SU-DHL-6 (cell line): ENCODE measurements around the gene TPD52L1.

ENCODE experiments used
- EZH2phosphoT487 ChIP-seq: fragments of 200-600 bp; sonication (generic), shearing (Covaris generic); conservative IDR thresholded peaks from 2 replicates; pipeline ENCODE4 v1.6.1; 2018; ENCODE audit warnings: mild to moderate bottlenecking, antibody characterized with exemption, low read length, moderate library complexity, mixed read lengths
- TF ChIP-seq, protein P1 (sequence below): fragments of 200-600 bp; sonication (generic); IDR thresholded peaks from one replicate; pipeline ENCODE4 v1.5.1; 2017; ENCODE audit warnings: antibody characterized with exemption, mild to moderate bottlenecking, low read length, moderate library complexity; ENCODE audit not compliant: insufficient read depth, poor library complexity, severe bottlenecking

DNA sequence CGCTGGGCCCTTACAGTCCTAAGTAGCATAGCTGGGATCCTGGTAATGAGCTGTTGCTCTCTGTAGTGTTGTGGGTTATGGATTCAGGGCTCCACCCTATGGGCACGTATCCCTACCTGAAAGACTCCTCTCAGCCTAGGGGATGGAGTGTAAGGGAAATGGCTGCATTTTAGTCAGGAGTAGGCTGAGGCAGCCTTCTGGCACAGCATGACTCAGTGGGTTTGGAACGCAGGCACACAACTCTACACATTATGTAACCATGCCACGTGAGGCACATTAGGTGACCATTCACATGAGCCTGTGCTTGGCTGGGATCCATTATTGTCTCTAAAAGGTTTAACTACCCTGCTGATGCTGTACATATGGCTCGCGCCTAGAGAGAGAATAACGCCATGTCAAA is 120.4 kb downstream of the TPD52L1 start:
- TF ChIP-seq, protein P1, sequence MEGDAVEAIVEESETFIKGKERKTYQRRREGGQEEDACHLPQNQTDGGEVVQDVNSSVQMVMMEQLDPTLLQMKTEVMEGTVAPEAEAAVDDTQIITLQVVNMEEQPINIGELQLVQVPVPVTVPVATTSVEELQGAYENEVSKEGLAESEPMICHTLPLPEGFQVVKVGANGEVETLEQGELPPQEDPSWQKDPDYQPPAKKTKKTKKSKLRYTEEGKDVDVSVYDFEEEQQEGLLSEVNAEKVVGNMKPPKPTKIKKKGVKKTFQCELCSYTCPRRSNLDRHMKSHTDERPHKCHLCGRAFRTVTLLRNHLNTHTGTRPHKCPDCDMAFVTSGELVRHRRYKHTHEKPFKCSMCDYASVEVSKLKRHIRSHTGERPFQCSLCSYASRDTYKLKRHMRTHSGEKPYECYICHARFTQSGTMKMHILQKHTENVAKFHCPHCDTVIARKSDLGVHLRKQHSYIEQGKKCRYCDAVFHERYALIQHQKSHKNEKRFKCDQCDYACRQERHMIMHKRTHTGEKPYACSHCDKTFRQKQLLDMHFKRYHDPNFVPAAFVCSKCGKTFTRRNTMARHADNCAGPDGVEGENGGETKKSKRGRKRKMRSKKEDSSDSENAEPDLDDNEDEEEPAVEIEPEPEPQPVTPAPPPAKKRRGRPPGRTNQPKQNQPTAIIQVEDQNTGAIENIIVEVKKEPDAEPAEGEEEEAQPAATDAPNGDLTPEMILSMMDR: no peak
- no peak for TF ChIP-seq EZH2phosphoT487
